T-helper 2 cell treated with Interferon-gamma antibody and Interleukin-4, amounts not matched to agents 5 μg/mL and 100 μg/mL, for 36 hours (primary cell): ENCODE measurements around the gene FGD5.

Source experiments
- DNase-seq: peaks from one replicate; pipeline ENCODE4 v3.0.0; 2021; ENCODE audit warnings: low spot score
- H3K27ac Mint-ChIP-seq: one replicate; pipeline ENCODE4 v1.8.0; 2021; ENCODE audit warnings: mild to moderate bottlenecking, mixed read lengths
- H3K27me3 Mint-ChIP-seq: one replicate; pipeline ENCODE4 v1.8.0; 2021; ENCODE audit warnings: low read depth, mixed read lengths
- H3K36me3 Mint-ChIP-seq: one replicate; pipeline ENCODE4 v1.8.0; 2021; ENCODE audit warnings: low read depth, mixed read lengths
- H3K4me1 Mint-ChIP-seq: one replicate; pipeline ENCODE4 v1.8.0; 2021; ENCODE audit warnings: low read depth, mixed read lengths
- H3K4me3 Mint-ChIP-seq: one replicate; pipeline ENCODE4 v1.8.0; 2022; ENCODE audit warnings: mild to moderate bottlenecking, moderate library complexity, mixed read lengths
- H3K9me3 Mint-ChIP-seq: one replicate; pipeline ENCODE4 v1.8.0; 2021; ENCODE audit warnings: mixed read lengths

FGD5 gene

GRCh38 chr3:14818804-14819500 is at the start of gene FGD5:
TSS of gene FGD5 (plus strand) at chr3:14818962. CDS start at chr3:14819072, 110 bp downstream.
- H3K36me3 Mint-ChIP-seq: no peaks in the 10 kb centered on the region
- no peaks in the 10 kb centered on the region for H3K4me1 Mint-ChIP-seq
- H3K27me3 Mint-ChIP-seq: peaks cover 17% of the 10 kb centered on the region
- no peak within 1 kb of the TSS for H3K4me3 Mint-ChIP-seq
- DNase-seq: no peak
- no peaks in the 10 kb centered on the region for H3K9me3 Mint-ChIP-seq
- no peak within 1 kb of the TSS for H3K27ac Mint-ChIP-seq

GRCh38 chr3:14769544-14770325 is 49.0 kb upstream of the FGD5 start:
- DNase-seq: no peak
- H3K27ac Mint-ChIP-seq: no peak overlapping the region
- no peak overlapping the region for H3K4me3 Mint-ChIP-seq

GRCh38 chr3:14770591-14770990 is 48.2 kb upstream of the FGD5 start:
- H3K27me3 Mint-ChIP-seq: no peaks in the 10 kb centered on the region
- no peak for DNase-seq
- H3K36me3 Mint-ChIP-seq: no peaks in the 10 kb centered on the region
- no peak overlapping the region for H3K4me3 Mint-ChIP-seq
- no peaks in the 10 kb centered on the region for H3K4me1 Mint-ChIP-seq
- no peaks in the 10 kb centered on the region for H3K9me3 Mint-ChIP-seq
- no peak overlapping the region for H3K27ac Mint-ChIP-seq

More at GRCh38 chr3:14769544-14770325, 49.0 kb upstream of the FGD5 start:
- H3K9me3 Mint-ChIP-seq: no peaks in the 10 kb centered on the region
- H3K4me1 Mint-ChIP-seq: no peaks in the 10 kb centered on the region
- H3K36me3 Mint-ChIP-seq: no peaks in the 10 kb centered on the region
- H3K27me3 Mint-ChIP-seq: no peaks in the 10 kb centered on the region

GRCh38 chr3:14771593-14772497 is 46.9 kb upstream of the FGD5 start:
- Mint-ChIP-seq H3K27me3 (no peaks in the 10 kb centered on the region), H3K36me3 (no peaks in the 10 kb centered on the region)

GRCh38 chr3:14772533-14773138 is 46.1 kb upstream of the FGD5 start:
- DNase-seq: no peak
- Mint-ChIP-seq H3K27ac (no peak overlapping the region), H3K4me1 (no peaks in the 10 kb centered on the region), H3K27me3 (no peaks in the 10 kb centered on the region), H3K36me3 (no peaks in the 10 kb centered on the region), H3K4me3 (no peak overlapping the region), H3K9me3 (no peaks in the 10 kb centered on the region)

More at GRCh38 chr3:14771593-14772497, 46.9 kb upstream of the FGD5 start:
- no peak for DNase-seq
- no peak overlapping the region for H3K27ac Mint-ChIP-seq
- no peaks in the 10 kb centered on the region for H3K4me1 Mint-ChIP-seq
- H3K9me3 Mint-ChIP-seq: no peaks in the 10 kb centered on the region
- H3K4me3 Mint-ChIP-seq: no peak overlapping the region

- no peaks in the 10 kb centered on the region for H3K9me3 Mint-ChIP-seq
- H3K27ac Mint-ChIP-seq: no peak overlapping the region
- no peaks in the 10 kb centered on the region for H3K4me1 Mint-ChIP-seq
- DNase-seq: no peak
- H3K27me3 Mint-ChIP-seq: no peaks in the 10 kb centered on the region
- no peak overlapping the region for H3K4me3 Mint-ChIP-seq
- no peaks in the 10 kb centered on the region for H3K36me3 Mint-ChIP-seq
Measured at GRCh38 chr3:14773281-14773680, 45.5 kb upstream of the FGD5 start.

GRCh38 chr3:14773691-14774128 is 45.1 kb upstream of the FGD5 start:
- Mint-ChIP-seq H3K9me3 (peaks cover 4% of the 10 kb centered on the region), H3K4me1 (no peaks in the 10 kb centered on the region), H3K4me3 (no peak overlapping the region)

GRCh38 chr3:14774431-14774830 is 44.3 kb upstream of the FGD5 start:
- Mint-ChIP-seq H3K4me1 (no peaks in the 10 kb centered on the region), H3K36me3 (no peaks in the 10 kb centered on the region), H3K27me3 (no peaks in the 10 kb centered on the region), H3K27ac (no peak overlapping the region), H3K9me3 (peaks cover 9% of the 10 kb centered on the region), H3K4me3 (no peak overlapping the region)
- no peak for DNase-seq

More at GRCh38 chr3:14773691-14774128, 45.1 kb upstream of the FGD5 start:
- DNase-seq: no peak
- no peaks in the 10 kb centered on the region for H3K36me3 Mint-ChIP-seq
- no peak overlapping the region for H3K27ac Mint-ChIP-seq
- H3K27me3 Mint-ChIP-seq: no peaks in the 10 kb centered on the region

- Mint-ChIP-seq H3K27me3 (peaks cover 2% of the 10 kb centered on the region), H3K4me3 (no peak overlapping the region), H3K4me1 (no peaks in the 10 kb centered on the region), H3K27ac (no peak overlapping the region), H3K36me3 (no peaks in the 10 kb centered on the region), H3K9me3 (peaks cover 9% of the 10 kb centered on the region)
- no peak for DNase-seq
Measured at GRCh38 chr3:14775011-14775410, 43.8 kb upstream of the FGD5 start.

- no peak for DNase-seq
- Mint-ChIP-seq H3K4me3 (no peak overlapping the region), H3K4me1 (no peaks in the 10 kb centered on the region), H3K36me3 (no peaks in the 10 kb centered on the region), H3K27me3 (peaks cover 2% of the 10 kb centered on the region), H3K9me3 (peaks cover 9% of the 10 kb centered on the region), H3K27ac (no peak overlapping the region)
Measured at GRCh38 chr3:14775563-14775962, 43.2 kb upstream of the FGD5 start.

- Mint-ChIP-seq H3K27ac (no peak overlapping the region), H3K4me3 (no peak overlapping the region), H3K27me3 (peaks cover 9% of the 10 kb centered on the region), H3K9me3 (peaks cover 9% of the 10 kb centered on the region), H3K36me3 (no peaks in the 10 kb centered on the region), H3K4me1 (no peaks in the 10 kb centered on the region)
- DNase-seq: no peak
Measured at GRCh38 chr3:14779069-14779685, 39.6 kb upstream of the FGD5 start.

GRCh38 chr3:14780927-14781507 is 37.7 kb upstream of the FGD5 start:
- Mint-ChIP-seq H3K36me3 (no peaks in the 10 kb centered on the region), H3K4me1 (no peaks in the 10 kb centered on the region), H3K27ac (no peak overlapping the region), H3K4me3 (no peak overlapping the region), H3K9me3 (peaks cover 9% of the 10 kb centered on the region), H3K27me3 (peaks cover 9% of the 10 kb centered on the region)
- no peak for DNase-seq
